Activated CD8-positive, alpha-beta memory T cell treated with anti-CD3 and anti-CD28 coated beads for 48 hours (primary cell): ENCODE results near the gene MAPK8IP1.
"Not testable (repeated sequence)": the region's sequence is repeated elsewhere in the genome, so short reads cannot be mapped to it uniquely, and the experiment has no call there.

Experiments
- DNase-seq, 3 experiments: peaks; one replicate each; pipeline ENCODE4 v3.0.0-alpha.2; 2020; ENCODE audit warnings: low read depth in 2 of 3, low spot score in 2 of 3

The MAPK8IP1 gene

GRCh38 chr11:45885274-45885920, at the start of gene MAPK8IP1:
Gene MAPK8IP1 (plus strand): TSS chr11:45885651. CDS start chr11:45885821, 170 bp downstream.
- peak in 2 of 3 experiments; percentile 23 to 27 for DNase-seq

DNA sequence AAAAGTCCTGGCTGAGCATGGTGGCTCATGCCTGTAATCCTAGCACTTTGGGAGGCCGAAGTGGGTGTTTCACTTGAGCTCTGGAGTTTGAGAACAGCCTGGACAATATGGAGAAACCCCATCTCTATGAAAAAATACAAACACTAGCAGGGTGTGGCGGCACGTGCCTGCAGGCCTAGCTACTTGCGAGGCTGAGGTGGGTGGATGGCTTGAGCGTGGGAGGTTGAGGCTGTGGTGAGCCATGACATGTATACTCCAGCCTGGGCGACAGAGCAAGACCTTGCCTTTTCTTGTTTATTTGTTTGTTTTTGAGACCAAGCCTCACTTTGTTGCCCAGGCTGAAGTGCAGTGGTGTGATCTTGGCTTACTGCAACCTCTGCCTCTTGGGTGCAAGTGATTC, 46.2 kb upstream of the MAPK8IP1 start:
- DNase-seq, result no peak

GRCh38 chr11:45840251-45840650, 45.2 kb upstream of the MAPK8IP1 start:
- not testable (repeated sequence) for DNase-seq

DNA sequence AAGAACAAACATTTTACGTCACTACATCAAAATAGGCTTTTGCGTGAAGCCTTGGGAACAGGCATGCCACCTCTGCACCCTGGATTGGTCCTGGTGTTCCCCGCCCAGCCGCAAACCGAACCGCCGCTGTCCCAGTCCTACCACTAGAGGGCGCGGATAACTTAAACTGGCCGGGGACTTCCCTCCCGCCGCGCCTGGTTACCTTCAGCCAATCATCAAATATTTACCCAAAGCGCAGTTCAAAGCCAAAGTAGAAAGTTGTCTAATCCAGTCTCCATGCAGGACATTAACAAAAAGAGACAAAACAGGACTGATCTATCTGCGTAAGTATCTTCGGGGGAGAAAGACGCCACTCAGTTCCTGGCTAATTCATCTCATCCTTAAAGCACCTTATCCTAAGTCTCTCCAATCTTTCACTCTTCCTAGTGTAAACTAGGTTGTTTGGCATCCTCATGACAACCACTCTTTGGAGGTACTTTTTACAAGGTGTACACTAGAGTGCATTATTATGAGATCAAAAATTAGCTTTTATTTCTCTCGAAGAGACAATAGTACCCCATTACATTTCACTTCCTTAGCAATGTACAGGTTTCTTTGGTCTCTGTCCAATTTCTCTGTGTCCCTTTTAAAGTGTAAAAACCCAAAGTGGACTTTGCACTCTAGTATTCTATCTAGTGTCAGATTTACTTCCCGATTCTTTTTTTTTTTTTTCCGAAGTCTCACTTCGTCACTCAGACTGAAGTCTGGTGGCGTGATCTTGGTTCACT, 42.1 kb upstream of the MAPK8IP1 start:
- peak; percentile 61 to 80 (median 68) for DNase-seq

DNA sequence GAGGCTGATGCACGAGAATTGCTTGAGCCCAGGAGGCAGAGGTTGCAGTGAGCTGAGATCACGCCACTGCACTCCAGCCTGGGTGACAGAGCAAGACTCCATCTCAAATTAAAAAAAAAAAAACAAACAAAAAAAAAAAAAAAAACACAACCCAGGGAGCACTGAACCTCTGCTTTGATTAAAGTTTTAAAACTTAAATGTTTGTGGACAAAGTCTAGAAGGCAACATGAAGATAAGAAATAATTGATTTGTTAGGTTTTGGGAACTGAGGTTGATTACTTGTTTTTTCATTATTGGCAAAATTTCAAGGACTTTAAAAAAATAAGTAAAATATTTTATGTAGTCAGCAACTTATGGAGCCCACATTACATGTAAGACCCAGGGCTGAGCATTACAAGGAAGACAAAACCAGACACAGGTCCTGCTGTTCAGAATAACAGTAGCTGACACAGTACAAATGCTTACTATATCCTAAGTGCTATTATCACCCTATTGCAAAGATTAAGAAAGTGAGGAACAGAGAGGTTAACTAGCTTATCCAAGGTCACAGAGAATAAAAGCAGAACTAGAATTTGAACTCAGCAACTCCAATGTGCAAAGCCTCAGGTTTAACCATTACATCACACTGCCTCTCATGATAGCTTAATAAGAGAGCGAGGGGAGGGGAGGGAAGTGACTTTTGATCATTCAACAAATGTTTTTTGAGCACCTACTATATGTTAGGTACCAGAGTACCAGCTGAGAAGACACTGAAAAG, 40.5 kb upstream of the MAPK8IP1 start:
- no peak for DNase-seq

DNA sequence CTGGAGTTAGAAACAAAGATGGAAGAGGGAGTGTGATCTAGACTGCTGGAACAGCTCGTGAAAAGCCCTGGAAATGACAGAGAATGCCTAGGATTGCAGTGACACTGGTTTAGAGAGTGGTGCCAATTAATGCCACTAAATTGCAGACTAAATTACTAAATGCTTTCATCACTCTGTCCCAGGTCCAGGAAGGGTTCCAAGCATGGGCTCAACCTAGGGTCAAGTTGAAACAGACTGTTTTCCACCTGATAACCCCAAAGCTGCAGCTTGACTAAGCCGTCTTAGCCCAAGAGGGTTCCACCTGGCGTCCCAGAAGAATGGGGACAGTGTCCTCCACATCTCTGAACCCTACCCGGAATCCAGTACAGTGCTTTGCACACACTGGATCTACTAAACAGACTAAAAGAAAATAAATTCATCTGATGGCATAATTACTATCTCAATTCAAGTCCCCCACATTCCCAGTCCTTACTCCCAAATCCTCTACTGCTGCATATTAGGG, 39.2 kb upstream of the MAPK8IP1 start:
- DNase-seq, result no peak

GRCh38 chr11:45846974-45847910, 38.2 kb upstream of the MAPK8IP1 start, which contains the start of gene CRY2:
Gene CRY2 (plus strand): TSS chr11:45847475. CDS start chr11:45847491, 16 bp downstream.
- peak; percentile 97 to 98 (median 98) for DNase-seq

GRCh38 chr11:45847911-45848316, 37.5 kb upstream of the MAPK8IP1 start:
- DNase-seq, result peak in 2 of 3 experiments; percentile 12 to 31

- no peak for DNase-seq
Observed at GRCh38 chr11:45848654-45849081, 36.8 kb upstream of the MAPK8IP1 start.

DNA sequence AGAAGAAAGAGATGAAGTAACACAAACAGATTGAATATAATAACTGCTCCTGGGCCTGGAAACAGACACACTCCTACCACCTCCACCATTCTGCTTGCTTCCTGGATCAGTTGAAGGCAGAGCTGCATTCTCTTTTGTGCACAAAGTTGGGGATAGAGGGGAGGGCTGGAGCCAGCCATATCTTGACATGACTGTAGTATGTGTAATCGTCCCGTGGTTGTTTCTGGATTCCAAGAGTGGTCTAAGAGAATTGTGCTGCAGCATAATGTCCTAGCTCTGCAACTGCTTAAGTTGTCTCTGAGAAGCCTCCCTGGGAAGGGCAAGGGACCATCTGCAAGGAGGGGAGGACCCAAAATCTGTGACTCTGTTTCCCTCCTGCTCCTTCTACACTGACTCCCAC, 35.0 kb upstream of the MAPK8IP1 start:
- no peak for DNase-seq

DNA sequence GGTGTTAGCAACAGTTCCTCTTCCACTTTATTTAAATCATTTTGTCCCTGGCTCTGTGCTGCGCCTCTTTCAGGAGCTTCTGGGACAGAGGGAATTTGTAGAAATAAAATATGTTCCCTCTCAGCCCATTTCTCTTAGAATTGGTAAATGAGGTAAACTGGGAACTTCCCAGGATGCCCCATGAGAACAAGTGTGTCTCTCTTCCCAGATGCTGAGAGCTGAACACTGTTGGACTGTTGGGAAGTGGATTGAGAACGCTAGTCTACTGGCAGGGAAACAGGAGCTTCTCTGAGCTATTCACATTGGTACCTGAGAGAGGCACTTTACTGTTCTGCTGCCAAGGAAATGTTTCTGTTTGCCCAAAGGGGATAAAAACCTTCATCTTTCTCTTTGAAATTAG, 34.2 kb upstream of the MAPK8IP1 start:
- no peak for DNase-seq

DNA sequence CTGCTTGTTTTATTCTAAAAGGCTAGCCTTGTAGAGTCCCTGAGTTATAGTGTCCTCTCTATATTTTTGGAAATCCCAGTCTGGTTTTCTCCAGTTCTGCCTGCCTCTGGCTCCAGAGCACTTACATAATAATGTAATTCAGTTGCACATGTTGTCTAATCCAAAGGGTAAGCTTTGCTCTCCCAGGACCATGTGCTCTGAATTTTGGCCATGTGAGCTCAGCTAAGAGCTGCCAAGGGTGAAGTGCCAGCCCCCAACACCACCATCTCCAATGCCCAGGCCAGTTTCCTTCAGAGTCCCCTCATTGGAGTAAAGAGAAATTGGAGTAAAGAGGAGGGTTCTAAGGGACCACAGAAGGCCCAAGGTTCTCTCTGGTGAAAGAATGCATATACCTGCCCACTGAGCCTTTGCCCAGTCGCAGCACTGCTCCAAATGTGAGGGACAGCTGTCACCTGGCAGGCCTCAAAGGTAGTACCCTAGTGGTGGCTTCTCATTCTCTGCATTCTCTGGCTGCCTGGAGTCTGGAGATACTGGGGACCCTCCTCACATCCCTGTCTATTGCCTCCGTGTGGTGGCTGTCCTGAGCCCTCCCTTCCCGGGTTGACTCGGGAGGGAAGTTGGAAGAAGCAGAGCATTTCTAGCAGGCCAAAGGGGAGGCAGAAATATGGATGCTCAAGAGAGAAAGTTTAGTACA, 33.3 kb upstream of the MAPK8IP1 start:
- no peak for DNase-seq

GRCh38 chr11:45852712-45853101, 32.7 kb upstream of the MAPK8IP1 start:
- no peak for DNase-seq

DNA sequence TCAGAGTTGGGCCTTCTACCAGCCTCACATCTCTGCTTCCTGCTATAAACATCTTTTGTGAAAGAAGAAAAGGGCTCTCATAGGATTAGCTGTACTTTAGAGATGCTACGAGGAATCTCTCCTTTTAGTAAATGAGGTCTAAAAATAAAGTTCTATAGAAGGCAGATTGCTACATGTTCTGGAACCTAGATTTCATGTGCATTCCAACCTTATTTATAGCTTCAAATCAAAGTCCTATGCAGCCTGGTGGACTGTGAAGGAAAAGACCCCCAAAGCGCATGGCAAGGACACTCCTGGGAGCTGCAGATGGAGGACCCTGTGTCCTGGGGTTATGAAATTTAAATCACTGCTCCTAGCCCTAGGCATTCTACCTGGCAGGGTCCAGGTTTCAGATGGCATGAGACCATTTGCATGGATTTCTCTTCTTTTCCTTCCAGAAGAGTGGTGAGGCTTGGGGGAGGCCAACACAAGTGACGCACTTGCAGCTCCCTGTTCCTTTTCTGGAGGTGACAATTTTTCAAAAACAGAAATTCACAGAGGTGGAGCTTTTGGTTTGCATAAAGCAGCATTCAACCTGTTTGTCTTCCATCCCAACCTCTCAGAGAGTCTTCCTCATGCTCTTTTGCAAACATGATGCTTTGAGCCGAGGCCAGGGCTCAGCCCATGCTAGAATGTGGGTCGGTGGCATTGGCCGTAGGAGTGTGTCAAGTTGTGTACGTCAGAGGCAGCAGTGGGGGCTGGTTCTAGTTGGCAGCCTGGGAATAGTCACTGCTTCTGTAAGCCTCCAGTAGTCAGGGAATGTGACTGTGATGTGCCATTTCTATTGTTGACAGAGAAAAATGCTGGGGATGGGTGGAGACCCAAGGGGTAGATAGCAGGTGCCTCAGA, 31.9 kb upstream of the MAPK8IP1 start:
- DNase-seq, result no peak

GRCh38 chr11:45855308-45855707, 30.1 kb upstream of the MAPK8IP1 start:
- no peak for DNase-seq

GRCh38 chr11:45856044-45856468, 29.4 kb upstream of the MAPK8IP1 start:
- no peak for DNase-seq

- DNase-seq, result no peak
Observed at GRCh38 chr11:45857961-45858474, 27.4 kb upstream of the MAPK8IP1 start.

- no peak for DNase-seq
Observed at GRCh38 chr11:45858751-45859398, 26.6 kb upstream of the MAPK8IP1 start.
